NT2/D1 (cell line): Measurements from ENCODE around the gene PSMB10.

ENCODE experiments used
- SUZ12 ChIP-seq: IDR thresholded peaks from 2 replicates; pipeline ENCODE4 v1.6.1; 2011; ENCODE audit not compliant: insufficient read length, insufficient read depth; ENCODE audit errors: extremely low read depth
- YY1 ChIP-seq: IDR thresholded peaks from 2 replicates; pipeline ENCODE4 v1.6.1; 2011; ENCODE audit not compliant: insufficient read length, insufficient read depth
- ZNF274 ChIP-seq: IDR thresholded peaks from 2 replicates; pipeline ENCODE4 v1.6.1; 2011; ENCODE audit warnings: mild to moderate bottlenecking, low read depth, low read length

DNA sequence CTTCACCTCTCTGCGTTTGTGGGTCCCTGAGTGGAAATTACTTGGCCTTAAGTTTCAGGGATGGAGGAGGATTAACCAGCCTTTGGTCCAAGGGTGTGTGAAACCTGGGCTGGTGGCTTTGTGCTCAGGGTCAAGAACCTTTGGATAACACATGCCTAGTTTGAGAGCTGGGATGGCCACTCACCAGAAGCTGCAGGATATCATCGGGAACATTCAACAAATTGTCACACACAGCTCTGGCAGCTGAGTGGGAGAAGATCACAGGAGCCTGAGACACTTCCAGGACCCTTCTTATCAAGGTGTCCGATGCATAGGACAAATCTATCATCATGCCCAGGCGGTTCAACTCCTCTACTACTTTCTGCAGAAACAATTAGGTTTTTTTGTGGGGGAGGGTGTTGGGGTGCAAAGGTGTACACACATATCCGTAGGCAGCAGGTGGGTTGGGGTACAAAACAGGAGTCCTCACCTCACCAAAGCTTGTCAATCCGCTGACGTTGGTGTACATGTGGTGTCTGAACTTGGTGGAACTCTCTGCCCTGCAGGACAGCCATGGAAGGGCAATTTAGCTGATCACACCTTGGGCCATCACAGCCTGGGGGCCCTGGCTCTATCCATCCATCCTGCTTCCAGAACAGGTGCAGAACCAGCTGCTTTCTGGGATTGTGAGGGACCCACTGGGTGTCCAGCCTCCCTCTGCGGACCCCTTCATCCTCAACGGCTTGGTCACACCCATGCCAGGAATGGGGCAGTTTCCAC is 41.0 kb upstream of the PSMB10 start:
- TF ChIP-seq ZNF274 (no peak), SUZ12 (no peak), YY1 (no peak)
